NB4 (cell line): ENCODE results near the gene PCDHB6.
"Not testable (repeated sequence)": the region's sequence is repeated elsewhere in the genome, so short reads cannot be mapped to it uniquely, and the experiment has no call there.

Experiments used
- DNase-seq: peaks from one replicate; pipeline ENCODE4 v3.0.0; 2010; ENCODE audit warnings: low read depth
- H3K4me3 ChIP-seq: one replicate; pipeline ENCODE4 v1.5.1; 2011; ENCODE audit warnings: mild to moderate bottlenecking, low read depth, low read length, moderate library complexity
- MYC ChIP-seq: IDR thresholded peaks from 2 replicates; pipeline ENCODE4 v1.6.1; 2011; ENCODE audit warnings: low read depth, low read length
- POLR2A ChIP-seq: IDR thresholded peaks from 2 replicates; pipeline ENCODE4 v1.6.1; 2011; ENCODE audit warnings: mild to moderate bottlenecking; ENCODE audit not compliant: insufficient read length; ENCODE audit errors: extremely low read depth
- TF ChIP-seq, protein P1 (sequence below): IDR thresholded peaks from one replicate; pipeline ENCODE4 v1.5.1; 2012; ENCODE audit warnings: low read depth, low read length
- TF ChIP-seq, protein P2 (sequence below): IDR thresholded peaks from 2 replicates; pipeline ENCODE4 v1.6.1; 2011; ENCODE audit warnings: low read depth, low read length

The PCDHB6 gene

DNA sequence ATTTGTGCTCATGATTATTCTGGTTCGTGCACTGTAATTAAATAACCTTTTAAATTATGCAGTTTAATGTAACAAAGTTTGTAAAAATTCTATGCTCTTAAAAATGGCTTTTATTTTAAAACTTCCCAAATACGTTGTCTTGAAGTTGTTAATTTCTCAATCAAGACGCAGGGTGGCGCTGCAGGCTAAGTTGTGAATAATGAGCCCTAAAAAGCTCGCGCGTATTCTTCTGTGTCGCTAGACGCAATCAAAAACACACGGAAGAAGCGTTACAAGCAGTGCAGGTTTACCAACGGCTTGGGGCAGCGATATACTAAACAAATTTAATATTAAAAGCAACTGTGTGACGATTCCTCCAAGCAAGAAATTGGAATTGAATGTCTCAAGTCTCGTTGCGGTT, 28.3 kb upstream of the PCDHB6 start, which contains the start of gene PCDHB4:
Gene PCDHB4 (plus strand): TSS at position 256 of the 400 bp plus-strand sequence. CDS start 181 bp downstream, outside the sequence.
- no peak within 1 kb of the TSS for H3K4me3 ChIP-seq
- TF ChIP-seq, protein P1, sequence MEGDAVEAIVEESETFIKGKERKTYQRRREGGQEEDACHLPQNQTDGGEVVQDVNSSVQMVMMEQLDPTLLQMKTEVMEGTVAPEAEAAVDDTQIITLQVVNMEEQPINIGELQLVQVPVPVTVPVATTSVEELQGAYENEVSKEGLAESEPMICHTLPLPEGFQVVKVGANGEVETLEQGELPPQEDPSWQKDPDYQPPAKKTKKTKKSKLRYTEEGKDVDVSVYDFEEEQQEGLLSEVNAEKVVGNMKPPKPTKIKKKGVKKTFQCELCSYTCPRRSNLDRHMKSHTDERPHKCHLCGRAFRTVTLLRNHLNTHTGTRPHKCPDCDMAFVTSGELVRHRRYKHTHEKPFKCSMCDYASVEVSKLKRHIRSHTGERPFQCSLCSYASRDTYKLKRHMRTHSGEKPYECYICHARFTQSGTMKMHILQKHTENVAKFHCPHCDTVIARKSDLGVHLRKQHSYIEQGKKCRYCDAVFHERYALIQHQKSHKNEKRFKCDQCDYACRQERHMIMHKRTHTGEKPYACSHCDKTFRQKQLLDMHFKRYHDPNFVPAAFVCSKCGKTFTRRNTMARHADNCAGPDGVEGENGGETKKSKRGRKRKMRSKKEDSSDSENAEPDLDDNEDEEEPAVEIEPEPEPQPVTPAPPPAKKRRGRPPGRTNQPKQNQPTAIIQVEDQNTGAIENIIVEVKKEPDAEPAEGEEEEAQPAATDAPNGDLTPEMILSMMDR: no peak
- no peak for TF ChIP-seq POLR2A
- TF ChIP-seq, protein P2, sequence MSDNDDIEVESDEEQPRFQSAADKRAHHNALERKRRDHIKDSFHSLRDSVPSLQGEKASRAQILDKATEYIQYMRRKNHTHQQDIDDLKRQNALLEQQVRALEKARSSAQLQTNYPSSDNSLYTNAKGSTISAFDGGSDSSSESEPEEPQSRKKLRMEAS: no peak
- no peak for TF ChIP-seq MYC
- peak; percentile 2 for DNase-seq

DNA sequence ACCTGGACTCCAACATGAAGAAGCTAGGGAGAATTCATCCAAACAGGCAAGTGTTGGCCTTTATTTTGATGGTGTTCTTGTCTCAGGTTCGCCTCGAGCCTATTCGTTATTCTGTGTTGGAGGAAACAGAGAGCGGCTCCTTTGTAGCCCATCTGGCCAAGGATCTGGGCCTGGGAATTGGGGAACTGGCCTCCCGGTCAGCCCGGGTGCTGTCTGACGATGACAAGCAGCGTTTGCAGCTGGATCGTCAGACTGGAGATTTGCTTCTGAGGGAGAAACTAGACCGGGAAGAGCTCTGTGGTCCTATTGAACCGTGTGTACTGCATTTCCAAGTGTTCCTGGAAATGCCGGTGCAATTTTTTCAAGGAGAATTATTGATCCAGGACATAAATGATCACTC, 27.9 kb upstream of the PCDHB6 start:
- TF ChIP-seq, protein P2: no peak
- TF ChIP-seq POLR2A (no peak), MYC (no peak)
- TF ChIP-seq, protein P1: no peak
- no peak for DNase-seq
- H3K4me3 ChIP-seq: no peak overlapping the region

DNA sequence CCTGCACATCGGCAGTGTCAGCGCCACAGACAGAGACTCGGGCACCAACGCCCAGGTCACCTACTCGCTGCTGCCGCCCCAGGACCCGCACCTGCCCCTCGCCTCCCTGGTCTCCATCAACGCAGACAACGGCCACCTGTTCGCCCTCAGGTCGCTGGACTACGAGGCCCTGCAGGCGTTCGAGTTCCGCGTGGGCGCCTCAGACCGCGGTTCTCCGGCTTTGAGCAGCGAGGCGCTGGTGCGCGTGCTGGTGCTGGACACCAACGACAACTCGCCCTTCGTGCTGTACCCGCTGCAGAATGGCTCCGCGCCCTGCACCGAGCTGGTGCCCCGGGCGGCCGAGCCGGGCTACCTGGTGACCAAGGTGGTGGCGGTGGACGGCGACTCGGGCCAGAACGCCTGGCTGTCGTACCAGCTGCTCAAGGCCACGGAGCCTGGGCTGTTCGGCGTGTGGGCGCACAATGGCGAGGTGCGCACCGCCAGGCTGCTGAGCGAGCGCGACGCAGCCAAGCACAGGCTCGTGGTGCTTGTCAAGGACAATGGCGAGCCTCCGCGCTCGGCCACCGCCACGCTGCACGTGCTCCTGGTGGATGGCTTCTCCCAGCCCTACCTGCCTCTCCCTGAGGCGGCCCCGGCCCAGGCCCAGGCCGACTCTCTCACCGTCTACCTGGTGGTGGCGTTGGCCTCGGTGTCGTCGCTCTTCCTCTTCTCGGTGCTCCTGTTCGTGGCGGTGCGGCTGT, 26.3 kb upstream of the PCDHB6 start:
- not testable (repeated sequence) for DNase-seq

DNA sequence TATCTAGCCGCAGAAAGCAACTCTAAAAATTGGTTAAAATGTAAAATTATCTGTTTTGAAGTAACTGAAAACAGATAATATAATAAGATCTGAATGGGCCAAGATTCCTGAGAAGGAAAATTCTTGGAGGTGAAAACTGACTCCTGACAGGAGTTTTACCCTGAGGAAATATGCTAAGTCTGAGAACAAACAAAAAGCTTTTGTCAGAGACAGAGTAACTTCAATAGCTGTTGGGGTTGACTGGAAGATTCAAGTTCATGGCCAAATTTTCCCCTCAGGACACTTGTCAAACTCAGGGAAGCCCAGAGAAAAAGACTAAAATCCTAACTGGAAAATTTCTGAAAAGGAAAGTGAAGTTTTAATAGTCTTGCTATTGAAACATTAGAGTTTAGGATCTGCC, 22.6 kb upstream of the PCDHB6 start:
- TF ChIP-seq, protein P1: no peak
- TF ChIP-seq MYC: no peak
- TF ChIP-seq POLR2A: no peak
- TF ChIP-seq, protein P2: no peak
- no peak overlapping the region for H3K4me3 ChIP-seq
- no peak for DNase-seq

More for the DNA sequence above, 26.3 kb upstream of the PCDHB6 start:
- not testable (repeated sequence) for H3K4me3 ChIP-seq

DNA sequence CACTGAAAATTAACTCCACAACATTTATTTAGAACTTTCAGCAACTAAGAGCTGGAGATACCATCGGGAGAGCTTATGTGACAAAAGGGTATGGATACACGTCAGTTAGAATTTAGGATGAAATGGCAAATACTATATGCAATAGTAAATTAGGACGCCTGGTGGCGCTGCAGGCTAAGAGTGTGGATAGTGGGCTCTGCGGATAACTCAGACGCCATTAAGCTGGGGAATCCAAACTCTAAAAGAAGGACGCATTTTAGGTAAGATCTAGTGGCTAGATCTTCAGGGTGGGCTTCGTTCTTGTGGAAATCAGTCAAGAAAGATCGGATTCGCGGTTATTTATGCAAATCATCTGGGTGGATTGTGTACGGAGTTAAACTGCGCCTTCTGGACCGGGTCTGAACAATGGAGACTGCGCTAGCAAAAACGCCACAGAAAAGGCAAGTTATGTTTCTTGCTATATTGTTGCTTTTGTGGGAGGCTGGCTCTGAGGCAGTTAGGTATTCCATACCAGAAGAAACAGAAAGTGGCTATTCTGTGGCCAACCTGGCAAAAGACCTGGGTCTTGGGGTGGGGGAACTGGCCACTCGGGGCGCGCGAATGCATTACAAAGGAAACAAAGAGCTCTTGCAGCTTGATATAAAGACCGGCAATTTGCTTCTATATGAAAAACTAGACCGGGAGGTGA, 14.7 kb upstream of the PCDHB6 start, which contains the start of gene PCDHB5:
Gene PCDHB5 (plus strand): TSS at position 177 of the 688 bp plus-strand sequence. CDS start 229 bp downstream, at position 406.
- peak; percentile 12 for DNase-seq
- no peak for TF ChIP-seq MYC
- TF ChIP-seq, protein P2: no peak
- TF ChIP-seq, protein P1: peak; percentile 32
- no peak for TF ChIP-seq POLR2A
- no peak within 1 kb of the TSS for H3K4me3 ChIP-seq

DNA sequence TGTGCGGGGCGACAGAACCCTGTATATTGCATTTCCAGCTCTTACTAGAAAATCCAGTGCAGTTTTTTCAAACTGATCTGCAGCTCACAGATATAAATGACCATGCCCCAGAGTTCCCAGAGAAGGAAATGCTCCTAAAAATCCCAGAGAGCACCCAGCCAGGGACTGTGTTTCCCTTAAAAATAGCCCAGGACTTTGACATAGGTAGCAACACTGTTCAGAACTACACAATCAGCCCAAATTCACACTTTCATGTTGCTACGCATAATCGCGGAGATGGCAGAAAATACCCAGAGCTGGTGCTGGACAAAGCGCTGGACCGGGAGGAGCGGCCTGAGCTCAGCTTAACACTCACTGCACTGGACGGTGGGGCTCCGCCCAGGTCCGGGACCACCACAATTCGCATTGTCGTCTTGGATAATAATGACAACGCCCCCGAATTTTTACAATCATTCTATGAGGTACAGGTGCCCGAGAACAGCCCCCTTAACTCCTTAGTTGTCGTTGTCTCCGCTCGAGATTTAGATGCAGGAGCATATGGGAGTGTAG, 14.1 kb upstream of the PCDHB6 start:
- H3K4me3 ChIP-seq: no peak overlapping the region
- no peak for DNase-seq
- TF ChIP-seq, protein P2: no peak
- TF ChIP-seq MYC: no peak
- TF ChIP-seq, protein P1: no peak
- no peak for TF ChIP-seq POLR2A

DNA sequence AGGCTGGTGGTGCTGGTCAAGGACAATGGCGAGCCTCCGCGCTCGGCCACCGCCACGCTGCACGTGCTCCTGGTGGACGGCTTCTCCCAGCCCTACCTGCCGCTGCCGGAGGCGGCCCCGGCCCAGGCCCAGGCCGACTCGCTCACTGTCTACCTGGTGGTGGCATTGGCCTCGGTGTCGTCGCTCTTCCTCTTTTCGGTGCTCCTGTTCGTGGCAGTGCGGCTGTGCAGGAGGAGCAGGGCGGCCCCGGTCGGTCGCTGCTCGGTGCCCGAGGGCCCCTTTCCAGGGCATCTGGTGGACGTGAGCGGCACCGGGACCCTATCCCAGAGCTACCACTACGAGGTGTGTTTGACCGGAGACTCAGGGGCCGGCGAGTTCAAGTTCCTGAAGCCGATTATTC, 12.5 kb upstream of the PCDHB6 start:
- H3K4me3 ChIP-seq, DNase-seq: not testable (repeated sequence)
